Glutamatergic neuron (in vitro differentiated cells): ENCODE measurements around the gene EXOG. TPM values are rescaled to one million over a fixed set of nuclear protein-coding genes. Genes with fewer than 3 reads are reported as not detected.

ENCODE experiments used
- DNase-seq: peaks from one replicate; pipeline ENCODE4 v3.0.0; 2022
- H3K27ac Mint-ChIP-seq: one replicate; pipeline ENCODE4 v1.8.0; 2020; ENCODE audit warnings: mild to moderate bottlenecking, mixed read lengths, inconsistent platforms; ENCODE audit not compliant: unreplicated experiment
- H3K27me3 Mint-ChIP-seq: one replicate; pipeline ENCODE4 v1.8.0; 2020; ENCODE audit warnings: mild to moderate bottlenecking, moderate library complexity, mixed read lengths, inconsistent platforms; ENCODE audit not compliant: unreplicated experiment
- H3K36me3 Mint-ChIP-seq: one replicate; pipeline ENCODE4 v1.8.0; 2020; ENCODE audit warnings: mild to moderate bottlenecking, mixed read lengths, inconsistent platforms; ENCODE audit not compliant: unreplicated experiment
- H3K4me1 Mint-ChIP-seq: one replicate; pipeline ENCODE4 v1.8.0; 2020; ENCODE audit warnings: mild to moderate bottlenecking, low read depth, mixed read lengths, inconsistent platforms; ENCODE audit not compliant: unreplicated experiment
- H3K4me3 Mint-ChIP-seq: one replicate; pipeline ENCODE4 v1.8.0; 2020; ENCODE audit warnings: mild to moderate bottlenecking, mixed read lengths, inconsistent platforms; ENCODE audit not compliant: unreplicated experiment
- H3K9me3 Mint-ChIP-seq: one replicate; pipeline ENCODE4 v1.8.0; 2020; ENCODE audit warnings: mild to moderate bottlenecking, moderate library complexity, mixed read lengths, inconsistent platforms; ENCODE audit not compliant: unreplicated experiment
- CTCF ChIP-seq: fragments of 200-600 bp; sonication (generic); IDR thresholded peaks from one replicate; pipeline ENCODE4 v1.5.0; 2021; ENCODE audit not compliant: partially characterized antibody, unreplicated experiment
- total RNA-seq: library from RNA; stranded (reverse); fragmentation: NEBNext Ultra II Directional; extraction: Animal tissue kit (Norgen Biotek cat#: 25700); gene quantifications from one replicate; pipeline ENCODE4 v1.2.1, GENCODE V29; 2021; ENCODE audit not compliant: unreplicated experiment

The EXOG gene
- total RNA-seq, 1 donor from 2014 or later = 20.9 TPM

GRCh38 chr3:38453913-38454177 is 42.3 kb upstream of the EXOG start:
- H3K4me3 Mint-ChIP-seq = peak overlapping the region; percentile 57
- peaks cover 20% of the 10 kb centered on the region for H3K27me3 Mint-ChIP-seq
- DNase-seq = no peak
- H3K9me3 Mint-ChIP-seq = peaks cover 14% of the 10 kb centered on the region
- H3K4me1 Mint-ChIP-seq = peaks cover 16% of the 10 kb centered on the region
- H3K36me3 Mint-ChIP-seq = no peaks in the 10 kb centered on the region
- H3K27ac Mint-ChIP-seq = no peak overlapping the region
- TF ChIP-seq CTCF = no peak

GRCh38 chr3:38454178-38454883 is 41.8 kb upstream of the EXOG start:
- DNase-seq = peak; percentile 57
- Mint-ChIP-seq H3K4me1 (peaks cover 16% of the 10 kb centered on the region), H3K36me3 (no peaks in the 10 kb centered on the region), H3K27ac (peak overlapping the region; percentile 100), H3K9me3 (peaks cover 14% of the 10 kb centered on the region), H3K4me3 (peak overlapping the region; percentile 98), H3K27me3 (peaks cover 20% of the 10 kb centered on the region)
- no peak for TF ChIP-seq CTCF

- Mint-ChIP-seq H3K4me1 (peaks cover 19% of the 10 kb centered on the region), H3K36me3 (no peaks in the 10 kb centered on the region), H3K4me3 (peak overlapping the region; percentile 98), H3K9me3 (peaks cover 14% of the 10 kb centered on the region), H3K27ac (peak overlapping the region; percentile 100), H3K27me3 (peaks cover 20% of the 10 kb centered on the region)
- no peak for TF ChIP-seq CTCF
- peak; percentile 93 for DNase-seq
Observed at GRCh38 chr3:38454884-38455638, 41.1 kb upstream of the EXOG start.

- no peak for TF ChIP-seq CTCF
- Mint-ChIP-seq H3K4me1 (peaks cover 27% of the 10 kb centered on the region), H3K27ac (peak overlapping the region; percentile 92), H3K9me3 (peaks cover 14% of the 10 kb centered on the region), H3K36me3 (no peaks in the 10 kb centered on the region), H3K27me3 (peaks cover 23% of the 10 kb centered on the region), H3K4me3 (peak overlapping the region; percentile 98)
- DNase-seq = peak; percentile 71
Observed at GRCh38 chr3:38455639-38456430, 40.3 kb upstream of the EXOG start.
